ENCODE data around the gene MPZL2.

- TF ChIP-seq SIN3A (IDR thresholded peaks at IDR 0.05; ENCODE audit: borderline replicate concordance, low read depth, low read length) (no peak), ZKSCAN8 (CRISPR knock-in tag; IDR thresholded peaks at IDR 0.05; ENCODE audit: borderline replicate concordance) (no peak), CTCF (CRISPR knock-in tag; IDR thresholded peaks at IDR 0.05) (no peak), ATF3 (CRISPR knock-in tag; IDR thresholded peaks at IDR 0.05) (no peak), NBN (conservative IDR thresholded peaks at IDR 0.05) (no peak), BRD4 (CRISPR knock-in tag; IDR thresholded peaks at IDR 0.05) (no peak), ATF7-NPFF (CRISPR knock-in tag; IDR thresholded peaks at IDR 0.05; ENCODE audit: low read depth) (no peak), ZNF431 (CRISPR knock-in tag; IDR thresholded peaks at IDR 0.05; ENCODE audit: borderline replicate concordance, low read depth) (no peak), ZNF138 (CRISPR knock-in tag; IDR thresholded peaks at IDR 0.05; ENCODE audit: low read depth) (no peak)
- TF ChIP-seq, protein P1, sequence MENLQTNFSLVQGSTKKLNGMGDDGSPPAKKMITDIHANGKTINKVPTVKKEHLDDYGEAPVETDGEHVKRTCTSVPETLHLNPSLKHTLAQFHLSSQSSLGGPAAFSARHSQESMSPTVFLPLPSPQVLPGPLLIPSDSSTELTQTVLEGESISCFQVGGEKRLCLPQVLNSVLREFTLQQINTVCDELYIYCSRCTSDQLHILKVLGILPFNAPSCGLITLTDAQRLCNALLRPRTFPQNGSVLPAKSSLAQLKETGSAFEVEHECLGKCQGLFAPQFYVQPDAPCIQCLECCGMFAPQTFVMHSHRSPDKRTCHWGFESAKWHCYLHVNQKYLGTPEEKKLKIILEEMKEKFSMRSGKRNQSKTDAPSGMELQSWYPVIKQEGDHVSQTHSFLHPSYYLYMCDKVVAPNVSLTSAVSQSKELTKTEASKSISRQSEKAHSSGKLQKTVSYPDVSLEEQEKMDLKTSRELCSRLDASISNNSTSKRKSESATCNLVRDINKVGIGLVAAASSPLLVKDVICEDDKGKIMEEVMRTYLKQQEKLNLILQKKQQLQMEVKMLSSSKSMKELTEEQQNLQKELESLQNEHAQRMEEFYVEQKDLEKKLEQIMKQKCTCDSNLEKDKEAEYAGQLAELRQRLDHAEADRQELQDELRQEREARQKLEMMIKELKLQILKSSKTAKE (CRISPR knock-in tag; IDR thresholded peaks at IDR 0.05; ENCODE audit: borderline replicate concordance), result no peak
Observed at GRCh38 chr11:118310271-118310670, 46.2 kb upstream of the MPZL2 start.
